ENCODE measurements around the gene PTOV1. TPM values are rescaled to one million over a fixed set of nuclear protein-coding genes. Genes with fewer than 3 reads are reported as not detected.

Gene PTOV1
- total and polyA plus RNA-seq, 2 of the 8 experiments (the other 6 are each of a cell fraction or from before 2014, with no cell fraction given) = 147 to 251 TPM

DNA sequence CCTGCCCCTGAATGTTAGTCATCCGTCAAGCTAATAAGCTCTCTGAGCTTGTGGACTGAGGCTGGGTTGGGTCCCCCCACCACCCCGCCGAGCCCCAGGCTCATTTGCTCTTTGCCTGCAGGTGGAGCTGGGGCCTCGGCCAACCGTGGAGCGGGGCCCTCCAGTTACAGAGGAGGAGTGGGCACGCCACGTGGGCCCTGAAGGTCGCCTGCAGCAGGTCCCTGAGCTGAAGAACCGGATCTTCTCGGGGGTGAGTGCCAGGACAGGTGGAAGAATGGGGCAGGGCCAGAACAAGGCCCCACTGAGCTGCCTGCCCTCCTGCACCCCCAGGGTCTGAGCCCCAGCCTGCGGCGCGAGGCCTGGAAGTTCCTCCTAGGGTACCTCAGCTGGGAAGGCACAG lies 31.7 kb downstream of the PTOV1 start:
- Histone ChIP-seq H3K4me1 (replicated peaks in 1 of 4; ENCODE audit: control insufficient read depth in 3 of 4, insufficient read depth in 4 of 4, low read length in 3 of 4) (peaks cover 0 to 7% (median 4%) of the 10 kb centered on the region in 4 experiments; a peak in 6 of 7 replicates), H2BK20ac (ENCODE audit: low read length) (no peak overlapping the region), H2BK5ac (ENCODE audit: low read depth, low read length) (no peak overlapping the region), H3K36me3 (ENCODE audit: control insufficient read depth in 2 of 4, insufficient read depth in 4 of 4, low read length in 3 of 4) (peaks cover 24 to 56% (median 47%) of the 10 kb centered on the region in 4 experiments), H3K4me2 (ENCODE audit: insufficient read depth in 1 of 2, low read depth in 2 of 2, low read length in 2 of 2) (no peak overlapping the region), H2BK120ac (replicated peaks; ENCODE audit: low read depth, low read length) (no peak overlapping the region), H3K56ac (replicated peaks; ENCODE audit: insufficient read length, low read depth, low read length) (no peak overlapping the region), H3K27ac (ENCODE audit: low read depth, low read length) (no peak overlapping the region), H3K14ac (ENCODE audit: insufficient read length) (no peak overlapping the region), H3K27me3 (replicated peaks in 1 of 4; ENCODE audit: control insufficient read depth in 3 of 4, extremely low read depth in 1 of 4, insufficient read depth in 3 of 4, low read length in 3 of 4) (no peaks in the 10 kb centered on the region), H3K23ac (ENCODE audit: insufficient read length) (no peak overlapping the region), H3K79me1 (ENCODE audit: low read depth, low read length) (peaks cover 9% of the 10 kb centered on the region; the same call in 1 of the 2 replicates), H3K23me2 (ENCODE audit: low read depth, low read length) (peaks cover 7% of the 10 kb centered on the region), H4K8ac (ENCODE audit: extremely low read depth, insufficient read depth, low read length) (no peak overlapping the region), H3K4ac (replicated peaks; ENCODE audit: insufficient read length, low read depth, low read length) (no peak overlapping the region), H3K18ac (ENCODE audit: extremely low read depth, low read length) (no peak overlapping the region), H2AFZ (ENCODE audit: low read length) (no peak overlapping the region), H3K9ac (replicated peaks in 1 of 4; ENCODE audit: extremely low read depth in 1 of 4, low read depth in 3 of 4, low read length in 3 of 4) (no peak overlapping the region), H4K91ac (replicated peaks; ENCODE audit: insufficient read length, low read length) (no peak overlapping the region), H3K4me3 (ENCODE audit: extremely low read depth in 1 of 4, insufficient read depth in 2 of 4, low read depth in 3 of 4, low read length in 4 of 4) (no peak overlapping the region), H4K5ac (ENCODE audit: insufficient read length, low read depth, low read length) (no peak overlapping the region), H4K20me1 (replicated peaks in 1 of 2; ENCODE audit: control insufficient read depth in 1 of 2, insufficient read depth in 2 of 2, low read length in 2 of 2) (peaks cover 10 to 21% of the 10 kb centered on the region in 2 experiments), H2AK5ac (ENCODE audit: low read depth, low read length) (no peak overlapping the region), H3K9me3 (ENCODE audit: insufficient read depth in 2 of 2, low read depth in 1 of 2, low read length in 1 of 2) (no peaks in the 10 kb centered on the region), H2BK12ac (ENCODE audit: low read depth, low read length) (no peak overlapping the region), H3K79me2 (ENCODE audit: control insufficient read depth in 1 of 2, insufficient read depth in 2 of 2, low read length in 2 of 2) (peaks cover 0 to 12% of the 10 kb centered on the region in 2 experiments; a peak in 2 of 4 replicates), H2BK15ac (ENCODE audit: low read length) (no peak overlapping the region)
- POLR2A ChIA-PET (ENCODE audit: partially characterized antibody) = interaction anchor here (1.5 to 1.7 kb wide), 3 partner anchors 13 to 16 kb away, joined by 3 to 5 read pairs (median 5); no protein-coding TSS in a partner anchor
- no peak for TF ChIP-seq BACH1 (IDR thresholded peaks at IDR 0.05; ENCODE audit: low read length)
- TF ChIP-seq JUND (IDR thresholded peaks at IDR 0.05; ENCODE audit: low read length) = no peak
- no peak for TF ChIP-seq CTCF (IDR thresholded peaks at IDR 0.05; ENCODE audit: control extremely low read depth in 1 of 3, insufficient read depth in 1 of 3, low read depth in 1 of 3, low read length in 3 of 3)
- no peak for TF ChIP-seq EZH2 (IDR thresholded peaks at IDR 0.05; ENCODE audit: low read depth, low read length, severe bottlenecking)
- TF ChIP-seq, protein P1, sequence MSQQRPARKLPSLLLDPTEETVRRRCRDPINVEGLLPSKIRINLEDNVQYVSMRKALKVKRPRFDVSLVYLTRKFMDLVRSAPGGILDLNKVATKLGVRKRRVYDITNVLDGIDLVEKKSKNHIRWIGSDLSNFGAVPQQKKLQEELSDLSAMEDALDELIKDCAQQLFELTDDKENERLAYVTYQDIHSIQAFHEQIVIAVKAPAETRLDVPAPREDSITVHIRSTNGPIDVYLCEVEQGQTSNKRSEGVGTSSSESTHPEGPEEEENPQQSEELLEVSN (IDR thresholded peaks at IDR 0.05) = no peak
- TF ChIP-seq NANOG (IDR thresholded peaks at IDR 0.05; ENCODE audit: insufficient read depth, low read depth, low read length, poor library complexity, severe bottlenecking) = no peak
- CTCF ChIA-PET (ENCODE audit: partially characterized antibody) = interaction anchor here (2.0 kb wide), 1 partner anchor 9 kb away, joined by 5 read pairs; no protein-coding TSS in a partner anchor
- DNase-seq (ENCODE audit: low read depth in 1 of 2, low spot score in 2 of 2) (no peak), FAIRE-seq (no peak)
- 97% methylated on average over 10 of the region's 14 CpGs; no CpG with 5 or more reads in 1 of the 2 experiments for WGBS, 2 experiments (ENCODE audit: extremely low coverage in 1 of 2, insufficient coverage in 1 of 2, insufficient read length in 1 of 2, insufficient replicate concordance in 2 of 2, low coverage in 1 of 2, low lambda C conversion rate in 2 of 2, missing lambda C conversion rate in 1 of 2)

All from H1 (cell line).